ENCODE data around the gene VRK2. TPM values are rescaled to one million over a fixed set of nuclear protein-coding genes. Genes with fewer than 3 reads are reported as not detected.
"Not testable (repeated sequence)": the region's sequence is repeated elsewhere in the genome, so short reads cannot be mapped to it uniquely, and the experiment has no call there.

Gene VRK2
- total RNA-seq, 1 donor: 11.6 TPM

GRCh38 chr2:58052978-58053377, 6.4 kb downstream of the VRK2 start:
- no peak for DNase-seq (ENCODE audit: low read depth in 2 of 3, low spot score in 2 of 3)

- no peak for DNase-seq (ENCODE audit: low read depth in 2 of 3, low spot score in 2 of 3)
Measured at GRCh38 chr2:58054264-58054663, 7.7 kb downstream of the VRK2 start.

GRCh38 chr2:58055033-58055786, 8.6 kb downstream of the VRK2 start:
- no peak for DNase-seq (ENCODE audit: low read depth in 2 of 3, low spot score in 2 of 3)

GRCh38 chr2:58056192-58056916, 9.7 kb downstream of the VRK2 start:
- no peak for DNase-seq (ENCODE audit: low read depth in 2 of 3, low spot score in 2 of 3)

- DNase-seq (ENCODE audit: low read depth in 2 of 3, low spot score in 2 of 3): no peak
Measured at GRCh38 chr2:58057707-58058530, 11.3 kb downstream of the VRK2 start.

GRCh38 chr2:58063641-58064040, 17.0 kb downstream of the VRK2 start:
- no peak for DNase-seq (ENCODE audit: low read depth in 2 of 3, low spot score in 2 of 3)

- DNase-seq (ENCODE audit: low read depth in 2 of 3, low spot score in 2 of 3): no peak
Measured at GRCh38 chr2:58064086-58064485, 17.5 kb downstream of the VRK2 start.

GRCh38 chr2:58065248-58065647, 18.6 kb downstream of the VRK2 start:
- DNase-seq (ENCODE audit: low read depth in 2 of 3, low spot score in 2 of 3): no peak

- DNase-seq (ENCODE audit: low read depth in 2 of 3, low spot score in 2 of 3): no peak
Measured at GRCh38 chr2:58067001-58067400, 20.4 kb downstream of the VRK2 start.

- DNase-seq (ENCODE audit: low read depth in 2 of 3, low spot score in 2 of 3): no peak
Measured at GRCh38 chr2:58070765-58071164, 24.2 kb downstream of the VRK2 start.

- DNase-seq (ENCODE audit: low read depth in 2 of 3, low spot score in 2 of 3): no peak
Measured at GRCh38 chr2:58072102-58072501, 25.5 kb downstream of the VRK2 start.

- no peak for DNase-seq (ENCODE audit: low read depth in 2 of 3, low spot score in 2 of 3)
Measured at GRCh38 chr2:58073008-58073407, 26.4 kb downstream of the VRK2 start.

GRCh38 chr2:58073751-58074150, 27.1 kb downstream of the VRK2 start:
- no peak for DNase-seq (ENCODE audit: low read depth in 2 of 3, low spot score in 2 of 3)

- no peak for DNase-seq (ENCODE audit: low read depth in 2 of 3, low spot score in 2 of 3)
Measured at GRCh38 chr2:58081000-58081399, 34.4 kb downstream of the VRK2 start.

- no peak for DNase-seq (ENCODE audit: low read depth in 2 of 3, low spot score in 2 of 3)
Measured at GRCh38 chr2:58089081-58089480, 42.5 kb downstream of the VRK2 start.

GRCh38 chr2:58092772-58093171, 46.2 kb downstream of the VRK2 start:
- not testable (repeated sequence) for DNase-seq (ENCODE audit: low read depth in 2 of 3, low spot score in 2 of 3)

GRCh38 chr2:58097025-58097424, 50.4 kb downstream of the VRK2 start:
- DNase-seq (ENCODE audit: low read depth in 2 of 3, low spot score in 2 of 3): no peak

- no peak for DNase-seq (ENCODE audit: low read depth in 2 of 3, low spot score in 2 of 3)
Measured at GRCh38 chr2:58098254-58099095, 51.9 kb downstream of the VRK2 start.

- DNase-seq (ENCODE audit: low read depth in 2 of 3, low spot score in 2 of 3): peak in 1 of 3 donors; percentile 16
Measured at GRCh38 chr2:58099096-58099769, 52.6 kb downstream of the VRK2 start.

- DNase-seq (ENCODE audit: low read depth in 2 of 3, low spot score in 2 of 3): no peak
Measured at GRCh38 chr2:58101500-58101899, 54.9 kb downstream of the VRK2 start.
